ENCODE results near the gene PNLIPRP1.

Gene PNLIPRP1

GRCh38 chr10:116590590-116591444 is at the start of gene PNLIPRP1:
Gene PNLIPRP1, plus strand, starts transcription at chr10:116590959. Its CDS starts 171 bp downstream, at chr10:116591130.
- DNase-seq (ENCODE audit: low spot score) = no peak

- no peak for DNase-seq (ENCODE audit: low spot score)
These were observed 48.6 kb upstream of the PNLIPRP1 start for GRCh38 chr10:116542007-116542677.

- no peak for DNase-seq (ENCODE audit: low spot score)
These were observed 45.6 kb upstream of the PNLIPRP1 start for GRCh38 chr10:116545122-116545521.

- DNase-seq (ENCODE audit: low spot score) = no peak
These were observed 45.0 kb upstream of the PNLIPRP1 start, which contains the start of gene PNLIP for GRCh38 chr10:116545756-116546155. Gene PNLIP, plus strand, starts transcription at chr10:116545931. Its CDS starts 162 bp downstream, at chr10:116546093.

- no peak for DNase-seq (ENCODE audit: low spot score)
These were observed 42.5 kb upstream of the PNLIPRP1 start for GRCh38 chr10:116548301-116548700.

GRCh38 chr10:116553378-116553980 is 37.3 kb upstream of the PNLIPRP1 start:
- DNase-seq (ENCODE audit: low spot score) = no peak

- DNase-seq (ENCODE audit: low spot score) = no peak
These were observed 36.1 kb upstream of the PNLIPRP1 start for GRCh38 chr10:116554628-116555027.

- DNase-seq (ENCODE audit: low spot score) = no peak
These were observed 34.9 kb upstream of the PNLIPRP1 start for GRCh38 chr10:116555880-116556279.

- no peak for DNase-seq (ENCODE audit: low spot score)
These were observed 33.4 kb upstream of the PNLIPRP1 start for GRCh38 chr10:116557305-116557880.

GRCh38 chr10:116565534-116565933 is 25.2 kb upstream of the PNLIPRP1 start:
- no peak for DNase-seq (ENCODE audit: low spot score)

GRCh38 chr10:116566932-116567331 is 23.8 kb upstream of the PNLIPRP1 start:
- DNase-seq (ENCODE audit: low spot score) = no peak

- DNase-seq (ENCODE audit: low spot score) = no peak
These were observed 23.4 kb upstream of the PNLIPRP1 start for GRCh38 chr10:116567335-116567734.

GRCh38 chr10:116574797-116575196 is 16.0 kb upstream of the PNLIPRP1 start:
- no peak for DNase-seq (ENCODE audit: low spot score)

GRCh38 chr10:116587878-116588591 is 2.7 kb upstream of the PNLIPRP1 start:
- DNase-seq (ENCODE audit: low spot score) = no peak

- DNase-seq (ENCODE audit: low spot score) = no peak
These were observed 1.8 kb upstream of the PNLIPRP1 start for GRCh38 chr10:116588995-116589394.

- DNase-seq (ENCODE audit: low spot score) = no peak
These were observed 833 bp upstream of the PNLIPRP1 start for GRCh38 chr10:116589926-116590325.

GRCh38 chr10:116593139-116593740 is 2.5 kb downstream of the PNLIPRP1 start:
- DNase-seq (ENCODE audit: low spot score) = no peak

- no peak for DNase-seq (ENCODE audit: low spot score)
These were observed 3.8 kb downstream of the PNLIPRP1 start for GRCh38 chr10:116594525-116595035.

GRCh38 chr10:116596062-116596461 is 5.3 kb downstream of the PNLIPRP1 start:
- no peak for DNase-seq (ENCODE audit: low spot score)

- no peak for DNase-seq (ENCODE audit: low spot score)
These were observed 6.8 kb downstream of the PNLIPRP1 start for GRCh38 chr10:116597543-116597942.

- no peak for DNase-seq (ENCODE audit: low spot score)
These were observed 7.6 kb downstream of the PNLIPRP1 start for GRCh38 chr10:116598329-116598728.
